GM18498 (cell line): ENCODE results near the gene RNGTT.
"Not testable (repeated sequence)": the region's sequence is repeated elsewhere in the genome, so short reads cannot be mapped to it uniquely, and the experiment has no call there.

Experiments used
- ATAC-seq: cut with Tn5 transposase; IDR thresholded peaks from one replicate; pipeline ENCODE4 v1.9.1; 2021; ENCODE audit warnings: mild to moderate bottlenecking, moderate library complexity; ENCODE audit not compliant: unreplicated experiment

Gene RNGTT

GRCh38 chr6:88914895-88915598 lies 48.4 kb downstream of the RNGTT start:
- no peak for ATAC-seq

DNA sequence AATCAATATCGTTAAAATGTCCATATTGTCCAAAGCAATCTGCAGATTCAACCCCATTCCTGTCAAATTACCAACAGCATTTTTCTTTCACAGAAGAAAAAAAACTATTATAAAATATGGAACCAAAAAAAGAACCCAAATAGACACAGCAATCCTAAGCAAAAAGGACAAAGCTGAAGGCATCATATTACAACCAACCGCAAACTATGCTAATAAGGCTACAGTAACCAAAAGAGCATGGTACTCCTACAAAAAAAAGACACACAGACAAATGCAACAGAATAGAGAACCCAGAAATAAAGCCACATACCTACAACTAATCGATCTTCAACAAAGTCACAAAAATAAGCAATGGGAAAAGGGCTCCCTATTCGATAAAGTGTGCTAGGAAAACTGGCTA lies 49.2 kb downstream of the RNGTT start:
- ATAC-seq, result no peak

DNA sequence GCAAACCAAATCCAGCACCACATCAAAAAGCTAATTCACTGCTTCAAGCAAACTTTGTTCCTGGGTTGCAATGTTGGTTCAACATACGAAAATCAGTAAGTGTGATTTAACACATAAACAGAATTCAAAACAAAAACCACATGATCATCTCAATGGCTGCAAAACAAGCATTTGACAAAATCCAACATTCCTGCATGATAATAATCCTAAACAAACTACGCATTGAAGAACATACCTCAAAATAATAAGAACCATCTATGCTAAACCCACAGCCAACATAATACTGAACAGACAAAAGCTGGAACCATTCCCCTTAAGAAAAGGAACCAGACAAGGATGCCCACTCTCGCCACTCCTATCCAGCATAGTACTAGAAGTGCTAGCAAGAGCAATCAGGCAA lies 49.9 kb downstream of the RNGTT start:
- no peak for ATAC-seq

DNA sequence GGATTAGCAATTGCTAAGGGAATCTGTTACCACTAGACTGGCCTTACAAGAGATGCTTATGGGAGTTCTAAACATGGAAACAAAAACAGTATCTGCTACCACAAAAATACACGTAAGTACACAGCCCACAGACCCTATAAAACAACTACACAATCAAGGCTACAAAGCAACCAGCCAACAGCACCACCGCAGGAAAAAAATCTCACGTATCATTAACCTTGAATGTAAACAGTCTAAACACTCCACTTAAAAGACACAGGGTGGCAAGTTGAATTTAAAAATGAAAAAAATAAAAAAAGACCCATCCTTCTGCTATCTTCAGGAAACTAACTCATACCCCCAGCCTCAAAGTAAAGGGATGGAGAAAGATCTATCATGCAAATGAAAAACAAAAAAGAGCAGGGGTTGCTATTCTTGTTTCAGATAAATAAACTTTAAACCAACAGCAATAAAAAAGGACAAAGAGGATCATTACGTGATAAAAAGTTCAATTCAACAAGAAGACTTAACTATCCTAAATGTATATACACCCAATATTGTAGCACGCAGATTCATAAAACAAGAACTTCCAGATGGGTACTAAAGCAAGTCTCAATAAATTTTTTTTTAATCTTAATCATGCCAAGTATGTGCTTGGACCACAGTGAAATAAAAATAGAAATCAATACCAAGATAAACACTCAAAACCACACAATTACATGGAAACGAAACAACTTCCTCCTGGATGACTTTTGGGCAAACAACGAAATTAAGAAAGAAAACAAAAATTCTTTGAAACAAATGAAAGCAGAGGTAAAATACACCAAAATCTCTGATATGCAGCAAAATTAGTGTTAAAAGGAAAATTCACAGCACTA lies 52.3 kb downstream of the RNGTT start:
- ATAC-seq, result no peak

GRCh38 chr6:88908598-88909548 lies 54.5 kb downstream of the RNGTT start:
- no peak for ATAC-seq

DNA sequence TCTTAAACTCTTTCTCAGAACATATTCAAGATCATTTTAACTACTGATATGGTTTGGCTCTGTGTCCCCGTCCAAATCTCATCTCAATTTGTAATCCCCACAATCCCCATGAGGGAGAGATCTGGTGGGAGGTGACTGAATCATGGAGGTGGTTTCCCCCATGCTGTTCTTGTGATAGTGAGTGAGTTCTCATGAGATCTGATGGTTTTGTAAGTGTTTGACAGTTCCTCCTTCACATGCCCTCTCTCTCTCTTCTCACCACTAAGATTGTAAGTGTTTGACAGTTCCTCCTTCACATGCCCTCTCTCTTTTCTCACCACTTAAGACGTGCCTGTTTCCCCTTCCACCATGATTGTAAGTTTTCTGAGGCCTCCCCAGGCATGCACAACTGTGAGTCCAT lies 56.3 kb downstream of the RNGTT start:
- not testable (repeated sequence) for ATAC-seq

DNA sequence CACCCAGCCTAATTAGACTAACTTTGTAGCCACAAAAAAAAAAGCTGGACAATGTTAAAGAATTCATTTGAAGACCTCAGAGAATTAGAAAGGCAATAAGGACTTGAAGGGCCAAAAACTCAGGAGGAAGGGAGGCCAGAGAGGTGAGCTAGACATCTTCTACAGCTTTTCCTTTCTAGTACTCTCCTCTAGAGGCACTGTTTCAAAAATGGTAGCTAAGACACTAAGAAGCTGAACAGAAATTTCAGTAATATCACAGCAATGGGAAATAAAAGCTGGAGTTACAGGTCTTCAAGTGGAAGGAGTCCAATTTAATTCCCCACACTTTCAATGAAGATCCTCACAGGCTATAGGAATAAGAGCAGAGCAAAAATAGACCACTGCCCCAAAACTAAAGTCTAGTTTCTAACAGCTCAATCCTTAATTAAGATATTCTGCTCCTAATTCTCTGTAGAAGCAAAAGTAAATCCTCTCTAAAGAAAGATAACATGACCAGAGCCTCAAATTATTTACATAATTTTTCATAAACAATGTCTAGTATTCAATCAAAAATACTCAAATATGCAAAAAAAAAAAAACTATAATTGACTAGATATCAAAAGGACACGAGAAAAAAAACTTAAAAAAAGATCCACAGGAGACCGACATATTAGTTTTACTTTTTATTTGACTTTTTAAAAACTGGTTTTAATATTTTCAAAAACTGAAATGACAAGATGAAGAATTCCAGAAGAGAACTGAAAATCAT lies 63.7 kb downstream of the RNGTT start:
- ATAC-seq, result no peak

- ATAC-seq, result no peak
Measured at GRCh38 chr6:88895911-88896310, 67.5 kb downstream of the RNGTT start.

- no peak for ATAC-seq
Measured at GRCh38 chr6:88890860-88891845, 72.3 kb downstream of the RNGTT start.

DNA sequence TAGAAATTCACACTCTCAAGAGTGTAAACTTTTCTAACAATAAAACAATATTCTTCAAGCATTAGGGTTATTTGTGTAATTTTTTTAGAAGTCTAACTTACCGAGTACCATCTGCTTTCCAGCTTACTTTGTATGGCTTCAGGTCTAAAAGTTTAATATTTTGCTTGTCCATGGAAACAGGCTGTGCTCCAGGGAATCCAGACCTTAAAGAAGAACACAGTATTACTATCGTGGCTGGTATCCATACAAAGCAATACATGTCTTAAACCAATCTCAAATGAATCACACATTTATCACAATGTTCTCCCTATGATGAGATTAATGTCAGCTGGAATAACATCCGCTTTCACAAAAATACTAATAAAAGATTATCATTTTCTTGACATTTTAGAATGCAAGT lies 73.0 kb downstream of the RNGTT start:
- no peak for ATAC-seq

GRCh38 chr6:88884361-88884760 lies 79.1 kb downstream of the RNGTT start:
- ATAC-seq, result no peak

DNA sequence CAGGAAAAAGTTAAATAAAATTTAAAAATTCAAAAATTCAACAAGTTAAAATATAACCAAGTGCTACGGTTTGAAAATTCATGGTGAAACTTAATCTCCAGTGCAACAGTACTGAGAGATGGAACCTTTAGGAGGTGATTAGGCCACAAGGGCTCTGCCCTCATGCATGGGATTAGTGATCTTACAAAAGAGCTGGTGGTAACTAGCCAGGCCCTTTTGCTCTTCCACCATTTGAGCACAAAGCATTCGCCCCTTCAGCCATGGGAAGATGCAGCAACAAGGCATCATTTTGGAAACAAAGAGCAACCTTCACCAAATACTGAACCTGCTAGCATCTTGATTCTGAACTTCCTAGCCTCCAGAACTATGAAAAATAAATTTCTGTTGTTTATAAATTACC lies 80.9 kb downstream of the RNGTT start:
- ATAC-seq, result no peak

DNA sequence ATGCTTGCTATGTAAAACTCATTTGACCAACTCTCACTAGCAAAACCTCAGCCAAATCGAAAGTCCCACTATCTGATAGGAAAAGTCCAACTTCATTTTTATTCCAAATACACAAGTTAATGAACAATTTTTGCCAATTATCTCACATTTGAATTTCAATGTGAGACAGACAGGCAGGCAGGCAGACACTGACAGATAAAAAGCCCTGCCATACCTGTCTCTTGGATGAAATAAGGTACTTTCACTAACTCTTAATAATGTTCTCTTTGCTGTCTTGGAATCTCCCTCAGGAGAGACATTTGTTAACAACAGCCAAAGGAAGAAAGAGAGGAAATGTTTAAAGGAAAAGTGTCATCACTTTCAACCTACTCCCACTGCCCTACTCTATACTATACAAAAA lies 82.0 kb downstream of the RNGTT start:
- no peak for ATAC-seq

DNA sequence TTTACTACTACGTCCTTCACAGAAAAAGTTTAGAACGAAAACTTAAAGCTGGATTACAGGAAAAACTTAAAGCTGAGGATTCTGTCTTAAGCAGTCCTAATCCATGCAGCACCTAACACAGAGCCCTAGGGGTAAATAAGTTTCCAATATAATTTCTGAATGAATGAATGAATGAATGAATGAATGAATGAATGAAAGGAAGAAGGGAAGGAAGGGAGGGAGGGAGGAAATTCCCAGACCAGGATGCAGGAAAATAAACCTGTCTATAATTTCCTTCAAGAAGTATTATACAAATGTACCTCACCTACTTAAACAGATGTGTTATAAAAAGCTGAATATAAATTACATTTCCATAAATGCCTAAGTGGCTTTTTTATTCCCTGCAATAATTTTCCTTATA lies 83.4 kb downstream of the RNGTT start:
- no peak for ATAC-seq

DNA sequence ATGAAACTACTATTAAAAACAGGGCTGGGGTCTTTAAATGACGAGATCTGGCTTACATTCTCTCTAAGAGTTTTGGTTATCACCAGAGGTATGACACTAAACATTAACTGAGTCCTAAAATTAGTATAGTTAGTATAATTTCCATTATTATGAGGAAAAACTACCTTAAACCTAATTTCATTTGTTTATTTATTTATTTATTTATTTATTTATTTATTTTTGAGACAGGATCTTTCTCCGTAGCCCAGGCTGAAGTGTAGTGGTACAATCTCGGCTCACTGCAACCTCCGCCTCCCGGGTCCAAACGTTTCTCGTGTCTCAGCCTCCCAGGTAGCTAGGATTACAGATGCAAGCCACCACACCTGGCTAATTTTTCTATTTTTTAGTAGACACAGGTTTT lies 85.5 kb downstream of the RNGTT start:
- ATAC-seq, result no peak

- peak; percentile 56 for ATAC-seq
Measured at GRCh38 chr6:88872962-88873361, 90.5 kb downstream of the RNGTT start.

DNA sequence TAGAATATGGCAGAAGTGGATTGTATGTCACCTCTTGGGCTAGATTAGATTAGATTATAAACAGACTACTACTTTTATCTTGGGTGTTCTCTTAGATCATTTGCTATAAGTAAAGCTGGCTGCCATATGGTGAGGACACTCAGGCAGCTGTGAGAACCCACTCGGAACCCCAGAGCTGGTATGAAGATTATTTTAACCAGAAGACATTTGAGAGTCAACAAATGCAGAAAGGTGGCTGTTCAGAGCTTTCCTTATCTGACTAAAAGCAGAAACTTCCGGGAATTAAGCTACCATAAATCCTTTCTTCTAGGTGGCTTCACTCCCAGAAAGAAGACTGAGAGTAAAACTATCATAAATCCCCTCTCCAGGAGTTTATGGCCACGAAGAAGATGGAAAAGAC lies 91.9 kb downstream of the RNGTT start:
- no peak for ATAC-seq

GRCh38 chr6:88870717-88871330 lies 92.6 kb downstream of the RNGTT start:
- ATAC-seq, result no peak
